CD4-positive, alpha-beta T cell treated with Interleukin-15 for 4 hours (primary cell): ENCODE results near the gene HOXA1.

Experiments
- DNase-seq: peaks from one replicate; pipeline ENCODE4 v3.0.0-alpha.2; 2020; ENCODE audit warnings: low spot score

HOXA1 gene

GRCh38 chr7:27116962-27117886 is 21.4 kb upstream of the HOXA1 start:
- no peak for DNase-seq

DNA sequence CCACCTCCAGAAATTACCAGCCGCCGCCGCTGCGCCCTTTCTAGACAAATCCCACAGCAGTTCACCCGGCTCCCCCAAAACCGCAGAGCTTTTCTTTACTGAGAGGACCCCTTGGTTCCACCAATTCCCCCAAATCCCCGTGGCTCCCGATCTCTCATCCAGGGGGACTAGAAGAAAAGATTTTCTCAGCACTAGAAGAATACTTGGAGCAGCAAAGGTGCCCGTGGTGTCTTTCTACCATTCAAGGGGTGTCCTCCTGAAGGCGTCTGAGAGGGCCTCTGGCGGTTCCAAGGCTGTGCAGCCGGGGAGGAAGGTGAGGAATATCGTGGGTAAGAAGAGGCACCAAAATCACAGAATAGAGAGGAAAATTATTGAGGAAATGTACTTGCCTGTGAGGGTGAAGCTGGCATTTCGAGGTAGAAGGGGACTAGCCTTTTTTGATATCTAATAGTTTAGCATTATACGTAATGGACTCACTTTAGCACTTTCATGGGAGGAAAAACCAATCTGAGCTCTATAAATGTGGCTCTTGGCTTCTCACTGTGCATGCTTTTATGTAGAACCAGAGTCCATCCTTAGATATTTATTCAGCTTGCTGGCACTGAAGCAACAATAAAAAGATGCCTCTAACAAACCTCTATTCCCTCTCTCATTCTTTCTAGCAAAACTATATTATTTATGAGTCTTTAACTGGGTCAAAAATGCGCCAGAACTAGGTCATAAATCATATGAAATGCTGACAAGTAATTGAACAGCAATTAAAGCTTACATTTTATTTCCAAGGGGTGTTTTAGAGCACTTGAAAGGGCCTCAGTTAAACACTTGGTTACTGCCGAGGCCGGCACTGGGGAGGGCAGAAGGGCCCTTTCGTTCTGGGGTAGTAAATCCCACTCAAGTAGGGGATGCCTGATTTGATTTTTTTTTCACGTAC is 20.5 kb upstream of the HOXA1 start:
- DNase-seq = no peak

DNA sequence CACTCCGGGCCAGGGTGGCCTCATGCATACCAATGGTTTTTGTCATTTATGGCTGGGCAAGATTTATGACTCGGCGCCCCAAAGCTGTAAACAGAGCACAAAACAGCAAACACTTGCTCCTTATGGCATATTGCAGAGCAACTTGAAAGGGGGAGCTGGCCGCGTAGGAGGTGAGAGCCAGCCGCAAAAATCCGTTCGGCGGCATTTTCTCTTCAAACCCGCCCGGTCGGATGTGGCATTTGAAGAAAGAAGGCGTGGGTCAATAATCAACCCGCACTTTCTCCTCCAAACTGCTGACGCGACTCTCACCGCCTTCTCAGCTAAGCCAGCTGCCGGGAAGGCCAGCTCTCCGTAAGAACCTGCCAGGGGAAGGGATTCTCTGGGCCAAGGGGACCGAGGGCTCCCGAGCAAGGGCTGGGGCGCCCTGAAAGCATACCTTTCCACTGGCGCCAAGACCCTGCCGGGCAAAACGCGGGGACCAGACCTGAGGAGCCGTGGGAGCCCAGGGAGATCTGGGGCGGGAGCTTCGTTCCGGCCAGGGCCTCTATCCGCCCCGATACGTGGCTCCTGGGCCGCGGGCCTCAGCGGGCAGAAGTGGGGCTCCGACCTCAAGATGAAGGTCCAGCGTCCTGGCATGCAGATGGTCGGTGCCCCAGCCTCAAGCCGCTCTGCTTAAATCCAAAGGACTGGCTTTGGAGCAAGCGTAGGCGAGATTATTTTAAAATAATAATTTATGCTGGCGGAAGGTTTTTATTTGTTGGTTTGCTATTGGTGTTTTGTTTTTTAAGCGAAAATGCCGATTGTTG is 19.6 kb upstream of the HOXA1 start:
- DNase-seq = no peak

DNA sequence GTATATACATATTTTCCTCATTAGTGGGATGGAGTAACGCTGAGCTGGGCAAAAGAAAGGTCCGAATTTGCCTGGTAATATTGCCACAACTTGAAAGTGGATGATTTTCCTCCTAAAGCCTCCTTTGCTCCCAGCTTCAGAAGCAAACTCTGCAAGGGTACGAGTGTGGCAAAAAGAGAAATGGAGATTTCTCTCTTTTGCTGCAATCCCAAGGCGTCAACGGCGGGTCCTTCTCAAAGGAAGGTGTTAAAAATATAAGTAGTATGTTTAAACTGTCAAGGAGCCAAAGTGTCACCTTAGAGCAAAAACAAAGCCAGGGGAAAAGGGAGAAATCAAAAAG is 19.1 kb upstream of the HOXA1 start:
- DNase-seq = no peak

- DNase-seq = no peak
Measured at GRCh38 chr7:27113991-27114769, 18.4 kb upstream of the HOXA1 start.

DNA sequence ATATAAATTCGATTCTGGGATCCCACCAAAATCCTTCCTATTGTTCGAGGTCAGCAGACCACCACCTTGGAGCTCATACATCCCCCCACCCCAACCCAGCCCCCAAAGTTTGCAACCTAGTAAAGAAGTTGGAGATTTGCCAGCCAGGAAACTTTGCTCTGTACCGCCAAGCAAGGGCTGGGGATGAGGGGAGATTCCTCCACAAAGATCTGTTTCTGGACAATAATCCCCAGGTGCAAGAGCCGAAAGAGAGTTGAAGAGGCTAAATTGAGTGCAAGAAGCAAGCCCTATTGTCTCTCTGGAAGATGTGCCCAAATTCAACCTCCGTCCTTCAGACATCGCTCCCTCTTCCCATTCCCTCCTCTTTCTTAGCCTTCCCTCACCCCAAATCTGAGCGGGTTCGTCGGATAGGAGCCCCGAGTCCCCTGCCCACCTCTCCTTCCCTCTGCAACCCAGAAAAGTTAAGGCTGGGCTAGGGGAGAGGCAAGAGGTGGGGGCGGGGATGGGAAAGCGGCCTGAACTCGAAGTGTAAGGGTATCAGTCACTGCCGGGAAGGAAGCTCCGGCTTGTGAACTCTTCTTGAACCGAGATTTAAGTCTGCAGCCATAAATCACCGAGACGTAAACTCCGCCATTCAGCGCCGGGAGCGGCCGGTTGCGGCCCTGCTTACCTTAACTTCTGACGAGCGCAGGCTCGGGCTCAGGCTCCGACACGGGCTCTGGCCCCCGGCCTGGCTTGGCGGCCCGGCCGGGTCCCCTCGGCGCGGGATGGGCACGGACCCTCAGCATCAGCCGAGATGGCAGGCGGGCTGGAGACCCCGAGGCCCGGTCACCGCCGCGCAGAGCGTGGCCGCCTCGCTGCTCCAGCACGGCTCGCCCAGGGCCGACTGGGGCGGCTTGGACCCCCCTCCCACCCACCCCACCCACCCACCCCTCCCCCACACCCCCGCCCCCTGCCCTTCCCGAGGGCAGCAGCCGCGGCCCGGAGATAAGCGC is 17.5 kb upstream of the HOXA1 start:
- no peak for DNase-seq

DNA sequence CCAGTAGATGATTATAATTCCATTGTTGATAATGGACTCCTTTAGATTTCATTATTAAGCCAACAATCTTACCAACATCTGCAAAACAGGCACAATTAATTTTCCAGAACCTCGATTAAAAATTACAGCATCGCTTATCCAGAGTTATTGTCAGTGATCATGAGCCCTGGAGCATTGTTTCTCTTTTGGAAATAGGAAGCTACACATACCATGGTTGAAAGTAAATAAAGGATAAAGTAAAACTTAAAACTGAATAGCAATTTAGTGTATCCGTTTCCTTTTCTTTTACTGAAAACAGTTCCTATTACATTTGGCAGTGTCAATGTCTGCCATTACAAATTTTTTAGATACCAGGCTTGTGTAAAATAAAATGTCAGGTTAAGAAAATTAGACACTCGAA is 16.6 kb upstream of the HOXA1 start:
- DNase-seq = no peak

GRCh38 chr7:27111751-27112277 is 16.0 kb upstream of the HOXA1 start:
- DNase-seq = no peak

GRCh38 chr7:27111042-27111750 is 15.4 kb upstream of the HOXA1 start:
- DNase-seq = no peak

- no peak for DNase-seq
Measured at GRCh38 chr7:27110186-27111031, 14.6 kb upstream of the HOXA1 start.

GRCh38 chr7:27109466-27110185 is 13.8 kb upstream of the HOXA1 start:
- DNase-seq = no peak

GRCh38 chr7:27108390-27109127 is 12.8 kb upstream of the HOXA1 start:
- DNase-seq = no peak

DNA sequence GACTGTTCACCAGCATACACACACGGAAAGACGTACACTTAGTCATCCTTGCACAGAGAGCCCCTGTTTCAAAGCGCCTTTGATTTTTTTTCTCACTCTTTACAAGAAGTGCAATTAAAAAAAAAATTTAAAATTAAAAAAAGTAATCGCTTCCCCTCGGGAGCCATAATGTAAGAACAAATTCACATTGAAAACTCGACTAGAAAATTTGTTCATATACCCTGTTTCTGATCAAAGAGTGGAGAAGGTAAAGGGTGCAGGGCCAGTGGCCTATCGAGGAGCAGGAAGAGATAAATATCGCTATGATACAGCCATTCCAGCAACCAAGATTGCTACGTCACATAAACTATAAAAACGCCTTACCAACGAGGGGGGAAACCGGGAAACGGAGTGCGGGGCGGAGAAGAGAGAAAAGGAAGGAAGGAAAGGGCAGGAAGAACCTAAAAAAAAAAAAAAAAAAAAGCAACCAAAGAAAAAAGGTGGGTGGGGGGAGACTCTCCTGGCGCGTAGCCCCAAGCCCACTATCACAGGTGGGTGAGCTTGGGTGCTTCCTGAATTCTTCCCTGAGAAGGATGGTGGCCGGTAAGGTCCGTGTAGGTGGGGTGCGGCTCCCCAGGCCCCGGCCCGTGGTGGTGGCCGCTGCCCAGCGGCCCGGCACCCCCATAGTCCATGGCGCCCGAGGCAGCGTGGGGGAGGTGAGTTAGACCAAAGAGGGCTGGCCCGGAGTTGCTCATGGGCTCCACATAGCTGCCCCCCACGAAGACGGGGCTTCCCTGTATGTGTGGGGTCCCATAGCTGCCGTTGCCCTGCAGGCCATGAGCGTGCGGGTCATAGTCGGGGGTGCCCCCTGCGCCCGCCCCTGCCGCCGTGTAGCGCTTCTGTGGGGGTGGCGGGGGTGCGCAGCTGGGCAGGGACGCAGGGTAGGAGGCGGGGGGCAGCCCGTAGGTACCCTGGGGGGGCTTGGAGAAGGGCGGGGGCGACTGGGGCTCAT is 11.9 kb upstream of the HOXA1 start:
- no peak for DNase-seq

GRCh38 chr7:27106901-27107240 is 11.1 kb upstream of the HOXA1 start:
- DNase-seq = no peak

DNA sequence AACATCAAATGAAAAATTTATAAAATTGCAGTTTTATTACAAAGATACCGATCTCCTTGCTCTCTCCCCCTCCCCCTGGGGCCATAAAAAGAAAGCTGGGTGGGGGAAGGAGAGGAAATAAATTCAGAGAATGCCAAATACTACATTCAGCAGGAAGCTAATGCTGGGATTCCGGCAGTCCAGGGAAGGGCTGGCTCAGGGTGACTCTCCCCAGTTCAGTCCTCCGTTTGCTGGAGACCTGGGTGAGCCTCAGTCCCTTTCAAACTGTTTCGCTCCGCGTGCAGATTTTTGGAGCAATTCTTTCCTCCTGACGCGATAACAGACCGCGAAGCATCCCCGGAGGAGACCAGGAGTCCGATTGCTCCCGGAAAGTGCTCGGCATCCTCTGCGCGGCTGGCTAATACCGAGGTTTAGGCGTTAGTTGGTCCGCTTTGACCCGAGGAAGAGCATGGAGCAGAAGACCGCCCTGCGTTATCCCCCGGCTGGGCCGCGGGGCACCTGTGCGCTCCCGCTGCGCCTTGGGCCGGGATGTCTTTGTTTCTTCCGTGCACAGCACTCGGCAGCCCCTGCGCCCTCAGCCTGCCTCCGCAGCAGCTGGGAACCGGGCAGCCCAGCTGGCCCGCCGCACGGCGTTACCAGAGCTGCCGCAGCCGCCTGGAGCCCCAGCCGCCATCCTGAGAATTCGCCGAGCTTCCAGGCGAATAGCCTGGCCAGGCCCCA is 10.5 kb upstream of the HOXA1 start:
- no peak for DNase-seq
